Astrocyte of the cerebellum (primary cell): ENCODE measurements around the gene PRKCZ.
A peak's percentile ranks its signal among the peaks of the same experiment; 100 is the strongest.

Experiments
- DNase-seq: peaks from one replicate; pipeline ENCODE4 v3.0.0-alpha.2; 2011; ENCODE audit warnings: low read depth
- H3K4me3 ChIP-seq: 2 replicates; pipeline ENCODE4 v1.5.1; 2011; ENCODE audit warnings: mild to moderate bottlenecking, low read depth, low read length, moderate library complexity
- in situ Hi-C: cut with HindIII; loops from 2 replicates; pipeline ENCODE4 v1.10.0; 2017; ENCODE audit warnings: low sequenced_read_pairs
- TF ChIP-seq, protein P1 (sequence below): IDR thresholded peaks from 2 replicates; pipeline ENCODE4 v1.5.1; 2012; ENCODE audit warnings: low read length, low read depth, moderate library complexity, mild to moderate bottlenecking; ENCODE audit errors: missing control alignments

PRKCZ gene

GRCh38 chr1:2087766-2088165 is 37.6 kb downstream of the PRKCZ start:
- DNase-seq: no peak
- in situ Hi-C loops: no loop called here
- TF ChIP-seq, protein P1, sequence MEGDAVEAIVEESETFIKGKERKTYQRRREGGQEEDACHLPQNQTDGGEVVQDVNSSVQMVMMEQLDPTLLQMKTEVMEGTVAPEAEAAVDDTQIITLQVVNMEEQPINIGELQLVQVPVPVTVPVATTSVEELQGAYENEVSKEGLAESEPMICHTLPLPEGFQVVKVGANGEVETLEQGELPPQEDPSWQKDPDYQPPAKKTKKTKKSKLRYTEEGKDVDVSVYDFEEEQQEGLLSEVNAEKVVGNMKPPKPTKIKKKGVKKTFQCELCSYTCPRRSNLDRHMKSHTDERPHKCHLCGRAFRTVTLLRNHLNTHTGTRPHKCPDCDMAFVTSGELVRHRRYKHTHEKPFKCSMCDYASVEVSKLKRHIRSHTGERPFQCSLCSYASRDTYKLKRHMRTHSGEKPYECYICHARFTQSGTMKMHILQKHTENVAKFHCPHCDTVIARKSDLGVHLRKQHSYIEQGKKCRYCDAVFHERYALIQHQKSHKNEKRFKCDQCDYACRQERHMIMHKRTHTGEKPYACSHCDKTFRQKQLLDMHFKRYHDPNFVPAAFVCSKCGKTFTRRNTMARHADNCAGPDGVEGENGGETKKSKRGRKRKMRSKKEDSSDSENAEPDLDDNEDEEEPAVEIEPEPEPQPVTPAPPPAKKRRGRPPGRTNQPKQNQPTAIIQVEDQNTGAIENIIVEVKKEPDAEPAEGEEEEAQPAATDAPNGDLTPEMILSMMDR: no peak
- no peak overlapping the region for H3K4me3 ChIP-seq

DNA sequence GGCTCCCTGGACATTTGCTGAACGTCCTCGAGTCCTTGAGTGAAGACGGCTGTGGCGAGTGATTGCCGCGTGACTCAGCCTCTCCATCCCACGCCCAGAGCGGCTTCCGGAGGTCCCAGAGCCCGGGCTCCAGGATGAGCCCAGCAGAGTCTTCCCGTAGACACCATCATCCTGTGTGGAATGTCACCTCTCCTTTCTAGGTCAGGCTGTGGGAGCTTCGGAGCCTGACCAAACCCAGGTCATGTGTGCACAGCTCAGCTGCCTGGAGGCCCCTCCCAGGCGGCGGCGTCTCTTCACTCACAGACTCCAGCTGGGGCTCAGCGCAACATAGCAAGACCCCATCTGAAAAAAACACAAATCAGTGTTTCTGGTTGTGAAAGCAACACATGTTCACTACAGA is 38.2 kb downstream of the PRKCZ start:
- no peak overlapping the region for H3K4me3 ChIP-seq
- in situ Hi-C loops: no loop called here
- TF ChIP-seq, protein P1: no peak
- DNase-seq: no peak

GRCh38 chr1:2089051-2089450 is 38.8 kb downstream of the PRKCZ start:
- TF ChIP-seq, protein P1: no peak
- no peak overlapping the region for H3K4me3 ChIP-seq
- in situ Hi-C loops: no loop called here
- DNase-seq: no peak

- H3K4me3 ChIP-seq: no peak overlapping the region
- TF ChIP-seq, protein P1: no peak
- no peak for DNase-seq
- in situ Hi-C loops: no loop called here
Measured at GRCh38 chr1:2090216-2090890, 40.1 kb downstream of the PRKCZ start.

GRCh38 chr1:2091611-2092604 is 41.7 kb downstream of the PRKCZ start:
- TF ChIP-seq, protein P1: peak; percentile 80
- DNase-seq: no peak
- in situ Hi-C loops: no loop called here
- no peak overlapping the region for H3K4me3 ChIP-seq

DNA sequence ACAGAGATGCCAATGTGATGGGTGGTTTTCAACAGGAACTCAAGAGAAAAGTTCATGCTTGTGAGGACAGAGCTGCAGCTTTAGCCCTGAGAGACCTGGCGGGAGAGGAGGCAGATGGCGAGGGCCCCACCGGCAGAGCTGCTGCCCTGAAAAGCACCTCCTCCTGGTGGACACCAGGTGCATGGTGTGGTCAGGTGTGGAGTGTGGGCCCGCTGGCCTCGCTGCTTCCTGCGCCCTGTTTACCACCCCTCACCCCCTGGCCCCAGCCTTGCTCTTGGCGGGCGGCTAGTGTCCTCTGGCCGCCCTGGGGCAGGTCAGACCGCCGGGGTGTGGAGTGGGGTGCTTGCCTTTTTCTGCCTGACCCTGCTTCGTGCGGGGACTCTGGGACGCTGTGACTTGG is 42.8 kb downstream of the PRKCZ start:
- in situ Hi-C loops: no loop called here
- H3K4me3 ChIP-seq: no peak overlapping the region
- no peak for DNase-seq
- TF ChIP-seq, protein P1: no peak
